Testis (tissue), 3 donors: ENCODE measurements around the gene GABRB3. TPM values are rescaled to one million over a fixed set of nuclear protein-coding genes. Genes with fewer than 3 reads are reported as not detected.

ENCODE experiments used
- DNase-seq: peaks from one replicate; pipeline ENCODE4 v3.0.0-alpha.2; 2019
- H3K27ac ChIP-seq, 2 donors: fragments of 200-600 bp; sonication (generic); one replicate each; pipeline ENCODE4 v1.5.1; 2019
- H3K27me3 ChIP-seq: fragments of 200-600 bp; sonication (generic); one replicate; pipeline ENCODE4 v1.5.1; 2019
- H3K36me3 ChIP-seq: fragments of 200-600 bp; sonication (generic); one replicate; pipeline ENCODE4 v1.5.1; 2017; ENCODE audit warnings: low read depth; ENCODE audit errors: missing control alignments
- H3K4me1 ChIP-seq: fragments of 200-600 bp; sonication (generic); one replicate; pipeline ENCODE4 v1.5.1; 2019
- H3K4me3 ChIP-seq, 2 donors: fragments of 200-600 bp; sonication (generic); one replicate each; pipeline ENCODE4 v1.5.1; 2017 to 2019
- H3K9me3 ChIP-seq: fragments of 200-600 bp; sonication (generic); one replicate; pipeline ENCODE4 v1.5.1; 2017
- POLR2A ChIP-seq: fragments of 450-650 bp; IDR thresholded peaks from one replicate; pipeline ENCODE4 v1.6.1; 2017; ENCODE audit warnings: antibody characterized with exemption, mild to moderate bottlenecking, moderate library complexity
- WGBS, 2 donors: methylation state at CpG; one replicate each; pipeline ENCODE4 v1.1.5; 2018; 5-methylcytosine and 5-hydroxymethylcytosine counted together
- intact Hi-C: fragments of 100-400 bp; cut with DNase I; formaldehyde crosslinking; loops from one replicate; pipeline ENCODE4 v1.15.1; 2023; ENCODE audit warnings: low total_unique reads
- polyA plus RNA-seq: library from polyadenylated mRNA; stranded (reverse); fragments of 350-450 nt; fragmentation: Illumina TruSeq; extraction: RNeasy Lipid Tissue Mini Kit (QIAGEN cat#74804); gene quantifications from one replicate; pipeline ENCODE4 v1.2.3, GENCODE V29; 2014; ENCODE audit warnings: low read depth, low replicate concordance; ENCODE audit not compliant: insufficient read depth
- total RNA-seq, 2 donors: library from RNA; depleted of rRNA; stranded (reverse); fragments of >200 nt; gene quantifications; one replicate each; pipeline ENCODE4 v1.2.3, GENCODE V29; 2016
- TF ChIP-seq, protein P1 (sequence below), 3 experiments: fragments of 450-650 bp in 2 of 3; fragments of 200-600 bp in 1 of 3; sonication (generic) in 1 of 3; IDR thresholded peaks; one replicate each; pipeline ENCODE4 v1.5.1; 2016 to 2019; ENCODE audit warnings: antibody characterized with exemption in 3 of 3, mild to moderate bottlenecking in 2 of 3, moderate library complexity in 1 of 3

Gene GABRB3
- total and polyA plus RNA-seq, 3 donors from 2014 or later, result 11.8 to 19.6 (median 16.2) TPM

DNA sequence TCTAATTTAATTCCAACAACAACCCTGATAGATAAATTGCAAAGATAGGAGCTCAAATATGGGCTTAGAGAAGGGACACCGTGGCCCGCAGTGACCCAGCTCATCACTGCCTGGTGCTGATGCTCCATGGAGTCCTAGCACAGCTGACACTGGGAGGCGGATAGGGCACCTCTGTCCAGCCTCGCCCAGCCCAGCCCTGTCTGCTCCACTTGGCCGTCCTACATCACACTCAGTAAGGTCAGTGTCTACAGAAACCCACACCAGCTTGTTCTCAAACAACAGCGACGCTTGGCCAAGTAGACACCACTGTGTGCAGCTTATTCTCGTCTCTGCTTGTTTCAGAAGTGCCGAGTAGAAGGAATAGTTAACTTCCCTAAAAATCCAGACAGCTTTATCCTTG is 33.9 kb downstream of the GABRB3 start:
- H3K36me3 ChIP-seq, result no peaks in the 10 kb centered on the region
- TF ChIP-seq POLR2A, result no peak
- TF ChIP-seq, protein P1, sequence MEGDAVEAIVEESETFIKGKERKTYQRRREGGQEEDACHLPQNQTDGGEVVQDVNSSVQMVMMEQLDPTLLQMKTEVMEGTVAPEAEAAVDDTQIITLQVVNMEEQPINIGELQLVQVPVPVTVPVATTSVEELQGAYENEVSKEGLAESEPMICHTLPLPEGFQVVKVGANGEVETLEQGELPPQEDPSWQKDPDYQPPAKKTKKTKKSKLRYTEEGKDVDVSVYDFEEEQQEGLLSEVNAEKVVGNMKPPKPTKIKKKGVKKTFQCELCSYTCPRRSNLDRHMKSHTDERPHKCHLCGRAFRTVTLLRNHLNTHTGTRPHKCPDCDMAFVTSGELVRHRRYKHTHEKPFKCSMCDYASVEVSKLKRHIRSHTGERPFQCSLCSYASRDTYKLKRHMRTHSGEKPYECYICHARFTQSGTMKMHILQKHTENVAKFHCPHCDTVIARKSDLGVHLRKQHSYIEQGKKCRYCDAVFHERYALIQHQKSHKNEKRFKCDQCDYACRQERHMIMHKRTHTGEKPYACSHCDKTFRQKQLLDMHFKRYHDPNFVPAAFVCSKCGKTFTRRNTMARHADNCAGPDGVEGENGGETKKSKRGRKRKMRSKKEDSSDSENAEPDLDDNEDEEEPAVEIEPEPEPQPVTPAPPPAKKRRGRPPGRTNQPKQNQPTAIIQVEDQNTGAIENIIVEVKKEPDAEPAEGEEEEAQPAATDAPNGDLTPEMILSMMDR (IDR thresholded peaks at IDR 0.05), result no peak
- DNase-seq, result no peak
- H3K4me1 ChIP-seq, result no peaks in the 10 kb centered on the region
- no peaks in the 10 kb centered on the region for H3K27me3 ChIP-seq
- no peaks in the 10 kb centered on the region for H3K9me3 ChIP-seq
- intact Hi-C loops, result no loop called here
- no peak overlapping the region for H3K4me3 ChIP-seq
- WGBS, 2 donors, result 88 to 91% methylated on average over 9 of the region's 9 CpGs
- H3K27ac ChIP-seq, result no peak overlapping the region

DNA sequence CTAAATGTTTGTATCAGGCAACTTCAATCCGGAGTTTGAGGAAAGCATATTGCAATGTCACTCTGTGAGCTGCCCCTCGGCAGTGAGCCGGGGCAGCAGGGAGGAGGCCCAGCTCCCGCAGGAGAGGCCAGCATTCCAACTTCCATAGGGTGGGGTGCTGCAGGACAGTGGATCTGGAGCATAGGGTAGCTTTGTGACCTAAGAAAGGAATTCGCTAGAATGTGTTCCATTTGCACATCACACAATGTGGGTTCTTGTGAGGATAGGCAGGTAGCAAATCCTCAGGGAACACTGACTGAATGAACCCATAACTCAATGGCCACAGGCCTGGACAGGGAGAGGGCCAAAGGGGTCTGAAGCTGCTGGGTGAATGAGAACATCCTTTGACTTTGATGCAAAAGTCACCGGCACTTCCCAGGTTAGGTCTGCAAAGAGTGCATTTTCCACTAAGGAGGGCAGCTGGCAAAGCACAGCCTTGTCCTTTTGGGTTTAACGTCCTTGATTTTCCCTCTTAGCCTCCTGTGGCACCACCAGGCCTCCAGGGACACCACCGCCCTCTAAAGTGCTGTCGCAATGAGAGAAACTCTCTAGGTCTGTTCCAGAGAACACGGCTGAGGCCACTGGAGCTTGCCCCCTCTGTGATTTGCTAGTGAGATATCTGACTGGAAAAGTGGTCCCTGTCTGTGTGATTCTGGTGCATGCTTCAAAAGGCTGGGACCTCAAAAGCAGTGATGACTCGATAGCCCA is 36.2 kb downstream of the GABRB3 start:
- H3K4me3 ChIP-seq, result no peak overlapping the region
- H3K27ac ChIP-seq, result no peak overlapping the region
- DNase-seq, result no peak
- no peaks in the 10 kb centered on the region for H3K4me1 ChIP-seq
- no peaks in the 10 kb centered on the region for H3K9me3 ChIP-seq
- H3K36me3 ChIP-seq, result no peaks in the 10 kb centered on the region
- 70 to 73% methylated on average over 11 of the region's 11 CpGs for WGBS, 2 donors
- TF ChIP-seq, protein P1 (IDR thresholded peaks at IDR 0.05), result no peak
- TF ChIP-seq POLR2A, result no peak
- intact Hi-C loops, result no loop called here
- H3K27me3 ChIP-seq, result no peaks in the 10 kb centered on the region

DNA sequence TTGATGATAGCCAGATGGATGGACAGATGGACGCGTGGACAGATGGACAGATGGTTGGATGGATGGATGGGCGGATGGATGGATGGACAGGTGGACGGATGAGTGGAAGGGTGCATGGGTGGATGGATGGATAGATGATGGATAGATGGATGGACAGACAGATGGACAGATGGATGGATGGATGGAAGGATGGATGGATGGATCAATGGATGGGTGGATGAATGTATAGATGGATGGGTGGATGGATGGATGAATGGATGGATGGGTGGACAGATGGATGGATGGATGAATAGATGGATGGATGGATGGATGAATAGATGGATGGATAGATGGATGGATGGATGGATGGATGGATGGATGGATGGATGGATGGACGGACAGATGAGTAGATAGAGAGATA is 40.9 kb downstream of the GABRB3 start:
- 92 to 95% methylated on average over 5 of the region's 5 CpGs for WGBS, 2 donors
- Histone ChIP-seq H3K27me3 (no peaks in the 10 kb centered on the region), H3K4me3 (no peak overlapping the region), H3K9me3 (no peaks in the 10 kb centered on the region), H3K4me1 (no peaks in the 10 kb centered on the region), H3K36me3 (no peaks in the 10 kb centered on the region), H3K27ac (no peak overlapping the region)
- no peak for TF ChIP-seq POLR2A
- TF ChIP-seq, protein P1 (IDR thresholded peaks at IDR 0.05), result no peak
- no peak for DNase-seq
- intact Hi-C loops, result no loop called here

DNA sequence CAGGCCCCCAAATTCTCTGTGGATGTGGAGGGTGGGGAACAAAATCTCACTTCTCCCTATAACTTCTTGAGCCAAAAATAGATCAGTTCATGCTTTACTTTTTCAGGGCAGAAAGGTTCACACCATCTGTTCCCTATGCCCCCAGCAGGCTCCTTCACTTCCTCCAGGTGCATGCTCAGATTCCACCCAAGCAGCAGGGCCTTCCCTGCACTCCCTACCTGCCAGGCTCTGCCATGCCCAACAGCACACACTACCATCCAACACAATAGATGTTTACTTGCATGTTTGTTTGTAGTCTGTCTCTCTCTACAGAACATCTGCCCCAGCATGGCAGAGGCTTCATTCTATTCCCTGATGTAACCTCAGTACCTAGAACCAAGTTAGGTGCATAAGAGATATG is 43.3 kb downstream of the GABRB3 start:
- H3K9me3 ChIP-seq, result no peaks in the 10 kb centered on the region
- DNase-seq, result no peak
- intact Hi-C loops, result no loop called here
- H3K27me3 ChIP-seq, result no peaks in the 10 kb centered on the region
- H3K27ac ChIP-seq, result no peak overlapping the region
- no peaks in the 10 kb centered on the region for H3K36me3 ChIP-seq
- H3K4me3 ChIP-seq, result no peak overlapping the region
- TF ChIP-seq POLR2A, result no peak
- TF ChIP-seq, protein P1 (IDR thresholded peaks at IDR 0.05), result no peak
- no peaks in the 10 kb centered on the region for H3K4me1 ChIP-seq

DNA sequence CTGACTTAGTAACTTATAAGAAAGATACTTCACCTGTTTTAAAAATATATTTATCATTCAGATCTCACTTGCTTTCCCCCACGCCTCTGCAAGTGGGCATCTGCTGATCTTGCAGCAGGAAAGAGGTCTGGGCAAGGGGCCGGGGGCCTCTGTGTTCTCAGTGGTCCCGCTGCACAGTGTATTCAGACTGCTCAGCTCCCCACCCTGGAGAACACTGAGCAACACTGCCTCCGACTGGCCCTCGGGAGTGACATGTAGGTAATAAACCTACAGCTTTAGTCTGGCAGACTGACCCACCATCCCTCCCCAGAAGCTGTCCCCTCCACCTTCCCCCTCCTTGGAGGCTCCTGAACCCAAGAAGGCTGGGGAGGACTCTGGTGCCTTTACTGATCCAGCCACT is 43.8 kb downstream of the GABRB3 start:
- no peak overlapping the region for H3K4me3 ChIP-seq
- H3K27me3 ChIP-seq, result no peaks in the 10 kb centered on the region
- intact Hi-C loops, result no loop called here
- DNase-seq, result no peak
- H3K27ac ChIP-seq, result no peak overlapping the region
- TF ChIP-seq, protein P1 (IDR thresholded peaks at IDR 0.05), result no peak
- no peak for TF ChIP-seq POLR2A
- no peaks in the 10 kb centered on the region for H3K9me3 ChIP-seq
- no peaks in the 10 kb centered on the region for H3K4me1 ChIP-seq
- WGBS, 2 donors, result 72 to 81% methylated on average over 5 of the region's 5 CpGs
- no peaks in the 10 kb centered on the region for H3K36me3 ChIP-seq
